H9 (cell line): ENCODE results near the gene LARP6. TPM values are rescaled to one million over a fixed set of nuclear protein-coding genes. Genes with fewer than 3 reads are reported as not detected.

Source experiments
- DNase-seq: peaks from one replicate; pipeline ENCODE4 v3.0.0-alpha.2; 2017
- H2AFZ ChIP-seq: one replicate; pipeline ENCODE4 v1.6.1; 2013; ENCODE audit warnings: mild to moderate bottlenecking, low read length, control low read depth, moderate library complexity
- H2AK5ac ChIP-seq: 2 replicates; pipeline ENCODE4 v1.6.1; 2013; ENCODE audit warnings: low read length, control low read depth, mixed read lengths; ENCODE audit not compliant: insufficient read length
- H2BK120ac ChIP-seq: one replicate; pipeline ENCODE4 v1.6.1; 2013; ENCODE audit warnings: low read depth, mild to moderate bottlenecking, low read length, control low read depth, inconsistent platforms; ENCODE audit not compliant: poor library complexity, severe bottlenecking
- H2BK12ac ChIP-seq: 2 replicates; pipeline ENCODE4 v1.6.1; 2013; ENCODE audit warnings: low read length, control low read depth, mixed read lengths, low read depth; ENCODE audit not compliant: insufficient read length
- H2BK15ac ChIP-seq: 2 replicates; pipeline ENCODE4 v1.6.1; 2013; ENCODE audit warnings: low read depth, low read length, control low read depth
- H2BK20ac ChIP-seq: one replicate; pipeline ENCODE4 v1.6.1; 2013; ENCODE audit warnings: low read depth, mild to moderate bottlenecking, low read length, control low read depth, inconsistent platforms; ENCODE audit not compliant: poor library complexity, severe bottlenecking
- H2BK5ac ChIP-seq: 2 replicates; pipeline ENCODE4 v1.6.1; 2013; ENCODE audit warnings: low read length, control low read depth, mixed read lengths; ENCODE audit not compliant: insufficient read length
- H3K14ac ChIP-seq: 2 replicates; pipeline ENCODE4 v1.6.1; 2013; ENCODE audit warnings: low read length, control low read depth; ENCODE audit not compliant: insufficient read depth
- H3K18ac ChIP-seq: 2 replicates; pipeline ENCODE4 v1.6.1; 2013; ENCODE audit warnings: low read depth, mild to moderate bottlenecking, mixed read lengths, low read length, control low read depth; ENCODE audit not compliant: insufficient read length
- H3K23ac ChIP-seq: 2 replicates; pipeline ENCODE4 v1.6.1; 2013; ENCODE audit warnings: low read length, control low read depth, mixed read lengths, low read depth; ENCODE audit not compliant: insufficient read length
- H3K23me2 ChIP-seq: 2 replicates; pipeline ENCODE4 v1.6.1; 2013; ENCODE audit warnings: low read depth, mild to moderate bottlenecking, mixed read lengths, low read length, control low read depth; ENCODE audit not compliant: insufficient read length, poor library complexity, severe bottlenecking
- H3K27ac ChIP-seq: 2 replicates; pipeline ENCODE4 v1.5.1; 2013; ENCODE audit warnings: low read length, control low read depth, mixed read lengths, low read depth; ENCODE audit not compliant: insufficient read length
- H3K27me3 ChIP-seq: 2 replicates; pipeline ENCODE4 v1.6.1; 2013; ENCODE audit warnings: low read length, control low read depth, inconsistent platforms; ENCODE audit not compliant: insufficient read depth
- H3K4ac ChIP-seq: 2 replicates; pipeline ENCODE4 v1.6.1; 2013; ENCODE audit warnings: low read depth, mild to moderate bottlenecking, control low read depth, inconsistent platforms, low read length, moderate library complexity
- H3K4me1 ChIP-seq: 2 replicates; pipeline ENCODE4 v1.6.1; 2013; ENCODE audit warnings: low read length, control low read depth, inconsistent platforms; ENCODE audit not compliant: insufficient read depth
- H3K4me2 ChIP-seq: 2 replicates; pipeline ENCODE4 v1.6.1; 2013; ENCODE audit warnings: low read length, control low read depth, mixed read lengths; ENCODE audit not compliant: insufficient read length, insufficient read depth
- H3K56ac ChIP-seq: 2 replicates; pipeline ENCODE4 v1.6.1; 2013; ENCODE audit warnings: low read depth, mild to moderate bottlenecking, mixed read lengths, low read length, control low read depth; ENCODE audit not compliant: insufficient read length
- H3K79me1 ChIP-seq: 2 replicates; pipeline ENCODE4 v1.6.1; 2013; ENCODE audit warnings: low read depth, mild to moderate bottlenecking, moderate library complexity, low read length, control low read depth, inconsistent platforms; ENCODE audit not compliant: insufficient read depth, poor library complexity, severe bottlenecking
- H3K79me2 ChIP-seq: 2 replicates; pipeline ENCODE4 v1.6.1; 2013; ENCODE audit warnings: low read length, control low read depth, inconsistent platforms; ENCODE audit not compliant: insufficient read depth
- H3K9ac ChIP-seq: 2 replicates; pipeline ENCODE4 v1.6.1; 2013; ENCODE audit warnings: low read length, control low read depth, mixed read lengths; ENCODE audit not compliant: insufficient read length; ENCODE audit errors: extremely low read depth
- H3K9me3 ChIP-seq: one replicate; pipeline ENCODE4 v1.6.1; 2013; ENCODE audit warnings: low read depth, low read length, inconsistent platforms; ENCODE audit not compliant: control insufficient read depth
- H3T11ph ChIP-seq: one replicate; pipeline ENCODE4 v1.6.1; 2013; ENCODE audit warnings: mild to moderate bottlenecking, low read length, control low read depth, inconsistent platforms
- H4K20me1 ChIP-seq: one replicate; pipeline ENCODE4 v1.6.1; 2013; ENCODE audit not compliant: control insufficient read depth, insufficient read length, insufficient read depth
- H4K5ac ChIP-seq: 2 replicates; pipeline ENCODE4 v1.6.1; 2013; ENCODE audit warnings: low read depth, mild to moderate bottlenecking, mixed read lengths, low read length, control low read depth; ENCODE audit not compliant: insufficient read length
- H4K8ac ChIP-seq: replicated peaks from 2 replicates; pipeline ENCODE4 v1.6.1; 2013; ENCODE audit warnings: low read length, control low read depth, mixed read lengths, low read depth; ENCODE audit not compliant: insufficient read length
- H4K91ac ChIP-seq: 2 replicates; pipeline ENCODE4 v1.6.1; 2013; ENCODE audit warnings: low read depth, mild to moderate bottlenecking, moderate library complexity, mixed read lengths, low read length, control low read depth; ENCODE audit not compliant: insufficient read length
- H3K27ac Mint-ChIP-seq, 3 experiments: 2 replicates in 2 of 3; 3 replicates in 1 of 3; pipeline ENCODE4 v1.8.0; 2020 to 2021; ENCODE audit warnings: mixed read lengths in 3 of 3, mild to moderate bottlenecking in 1 of 3, moderate library complexity in 1 of 3
- H3K27me3 Mint-ChIP-seq: 2 replicates; pipeline ENCODE4 v1.8.0; 2021; ENCODE audit warnings: low read depth, mild to moderate bottlenecking, moderate library complexity, mixed read lengths
- H3K36me3 Mint-ChIP-seq, 3 experiments: 2 replicates in 2 of 3; 3 replicates in 1 of 3; pipeline ENCODE4 v1.8.0; 2020 to 2021; ENCODE audit warnings: low read depth in 3 of 3, mixed read lengths in 3 of 3; ENCODE audit not compliant: insufficient read depth in 1 of 3
- H3K4me1 Mint-ChIP-seq, 2 experiments: 2 replicates each; pipeline ENCODE4 v1.8.0; 2020; ENCODE audit warnings: mixed read lengths in 2 of 2
- H3K4me3 Mint-ChIP-seq, 2 experiments: 2 replicates in 1 of 2; 3 replicates in 1 of 2; pipeline ENCODE4 v1.8.0; 2020 to 2021; ENCODE audit warnings: mild to moderate bottlenecking in 2 of 2, mixed read lengths in 2 of 2, moderate library complexity in 1 of 2
- H3K9me3 Mint-ChIP-seq, 2 experiments: 2 replicates in 1 of 2; 3 replicates in 1 of 2; pipeline ENCODE4 v1.8.0; 2020; ENCODE audit warnings: mild to moderate bottlenecking in 2 of 2, mixed read lengths in 2 of 2, moderate library complexity in 1 of 2
- WGBS: extraction: QIAGEN DNeasy Blood & Tissue Kit; methylation state at CpG from one replicate; pipeline ENCODE4 v1.1.7; 2013; ENCODE audit warnings: missing lambda C conversion rate, low lambda C conversion rate, mixed read lengths; ENCODE audit not compliant: insufficient read length; ENCODE audit errors: extremely low coverage; 5-methylcytosine and 5-hydroxymethylcytosine counted together
- total RNA-seq: library from RNA; stranded (reverse); gene quantifications from 2 replicates; pipeline ENCODE4 v1.2.1, GENCODE V29; 2021
- TF ChIP-seq, protein P1 (sequence below): fragments of 200-600 bp; sonication (generic); conservative IDR thresholded peaks from 3 replicates; pipeline ENCODE4 v1.8.0; 2021; ENCODE audit warnings: antibody characterized with exemption, mild to moderate bottlenecking

The LARP6 gene
- total RNA-seq, 1 experiment from 2014 or later: 18.9 TPM

DNA sequence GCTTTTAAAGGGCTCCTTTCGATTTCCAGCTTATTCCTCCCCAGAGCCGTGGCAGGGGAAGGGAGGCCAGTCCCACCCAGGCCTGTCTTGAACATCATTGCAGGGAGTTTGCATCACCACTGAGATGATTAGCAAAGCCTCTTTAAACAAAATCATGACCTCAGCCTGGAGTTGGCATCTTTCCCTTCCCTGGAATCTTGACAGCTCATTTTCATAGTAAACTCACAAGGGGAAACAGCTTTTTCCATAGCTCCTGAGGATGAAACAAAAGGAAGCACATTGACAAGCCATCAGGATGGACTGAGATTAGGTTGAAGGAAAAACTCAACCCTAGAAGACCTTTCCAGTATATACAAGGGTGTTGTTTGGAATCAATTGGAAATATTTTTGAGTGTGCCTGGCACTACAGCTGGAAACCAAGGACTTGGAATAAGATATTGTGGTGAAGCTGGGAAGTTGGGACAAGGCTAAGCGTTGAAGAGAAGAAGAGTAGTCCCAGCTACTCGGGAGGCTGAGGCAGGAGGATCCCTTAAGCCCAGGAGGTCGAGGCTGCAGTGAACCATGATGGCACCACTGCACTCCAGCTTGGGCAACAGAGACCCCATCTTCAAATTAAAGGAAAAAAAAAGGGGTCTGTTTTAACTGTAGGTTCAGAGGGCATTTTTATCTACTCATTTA is 3.1 kb upstream of the LARP6 start:
- Mint-ChIP-seq H3K27me3 (peaks cover 30% of the 10 kb centered on the region), H3K27ac (no peak overlapping the region), H3K4me1 (peaks cover 13 to 16% of the 10 kb centered on the region in 2 experiments), H3K36me3 (peaks cover 0 to 2% (median 0%) of the 10 kb centered on the region in 3 experiments; a peak in 3 of 7 replicates), H3K4me3 (no peak overlapping the region), H3K9me3 (peaks cover 0 to 2% of the 10 kb centered on the region in 2 experiments; a peak in 1 of 5 replicates)
- Histone ChIP-seq H4K91ac (no peak overlapping the region), H2BK20ac (no peak overlapping the region), H4K5ac (no peak overlapping the region), H3K23ac (no peak overlapping the region), H3T11ph (no peak overlapping the region), H2BK12ac (no peak overlapping the region), H2AK5ac (no peak overlapping the region), H2BK15ac (no peak overlapping the region), H3K4ac (no peak overlapping the region), H3K79me1 (no peaks in the 10 kb centered on the region), H3K9me3 (no peaks in the 10 kb centered on the region), H3K27ac (no peak overlapping the region), H3K79me2 (no peaks in the 10 kb centered on the region), H3K18ac (no peak overlapping the region), H2AFZ (no peak overlapping the region), H3K4me1 (no peaks in the 10 kb centered on the region), H3K9ac (no peak overlapping the region), H2BK120ac (no peak overlapping the region), H4K20me1 (no peaks in the 10 kb centered on the region), H3K23me2 (peaks cover 12% of the 10 kb centered on the region), H3K4me2 (no peak overlapping the region), H3K14ac (no peak overlapping the region), H4K8ac (no peak overlapping the region), H3K27me3 (no peaks in the 10 kb centered on the region), H3K56ac (no peak overlapping the region), H2BK5ac (no peak overlapping the region)
- TF ChIP-seq, protein P1, sequence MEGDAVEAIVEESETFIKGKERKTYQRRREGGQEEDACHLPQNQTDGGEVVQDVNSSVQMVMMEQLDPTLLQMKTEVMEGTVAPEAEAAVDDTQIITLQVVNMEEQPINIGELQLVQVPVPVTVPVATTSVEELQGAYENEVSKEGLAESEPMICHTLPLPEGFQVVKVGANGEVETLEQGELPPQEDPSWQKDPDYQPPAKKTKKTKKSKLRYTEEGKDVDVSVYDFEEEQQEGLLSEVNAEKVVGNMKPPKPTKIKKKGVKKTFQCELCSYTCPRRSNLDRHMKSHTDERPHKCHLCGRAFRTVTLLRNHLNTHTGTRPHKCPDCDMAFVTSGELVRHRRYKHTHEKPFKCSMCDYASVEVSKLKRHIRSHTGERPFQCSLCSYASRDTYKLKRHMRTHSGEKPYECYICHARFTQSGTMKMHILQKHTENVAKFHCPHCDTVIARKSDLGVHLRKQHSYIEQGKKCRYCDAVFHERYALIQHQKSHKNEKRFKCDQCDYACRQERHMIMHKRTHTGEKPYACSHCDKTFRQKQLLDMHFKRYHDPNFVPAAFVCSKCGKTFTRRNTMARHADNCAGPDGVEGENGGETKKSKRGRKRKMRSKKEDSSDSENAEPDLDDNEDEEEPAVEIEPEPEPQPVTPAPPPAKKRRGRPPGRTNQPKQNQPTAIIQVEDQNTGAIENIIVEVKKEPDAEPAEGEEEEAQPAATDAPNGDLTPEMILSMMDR: no peak
- no peak for DNase-seq
- no CpG with 5 or more reads among the region's 5 CpGs for WGBS
